Gastrocnemius medialis (tissue), 4 donors: ENCODE results near the gene DNAH17.

Experiments
- CTCF ChIP-seq, 5 experiments: fragments of 450-650 bp in 3 of 5; fragments of 200-600 bp in 2 of 5; sonication (generic) in 2 of 5; IDR thresholded peaks in 4 of 5; conservative IDR thresholded peaks in 1 of 5; 1 replicate in 4 of 5; 2 replicates in 1 of 5; pipeline ENCODE4 v1.5.1; 2016 to 2019; ENCODE audit warnings: antibody characterized with exemption in 5 of 5, mild to moderate bottlenecking in 3 of 5, moderate library complexity in 3 of 5
- POLR2A ChIP-seq, 2 donors: fragments of 450-650 bp; IDR thresholded peaks; one replicate each; pipeline ENCODE4 v1.6.1; 2017; ENCODE audit warnings: antibody characterized with exemption in 2 of 2, mild to moderate bottlenecking in 2 of 2, moderate library complexity in 2 of 2

- TF ChIP-seq CTCF (IDR thresholded peaks at IDR 0.05 in 4 of 5, conservative IDR thresholded peaks at IDR 0.05 in 1 of 5) (no peak), POLR2A (IDR thresholded peaks at IDR 0.05) (no peak)
Measured at GRCh38 chr17:78438271-78438691, 138.9 kb downstream of the DNAH17 start.
